Upper lobe of left lung (tissue), 6 donors: ENCODE results near the gene APH1B. TPM values are rescaled to one million over a fixed set of nuclear protein-coding genes. Genes with fewer than 3 reads are reported as not detected.
A peak's percentile ranks its signal among the peaks of the same experiment; 100 is the strongest.

Experiments
- ATAC-seq, 2 donors: fragments of 200-7000 bp; cut with Tn5 transposase; one replicate each; pipeline ENCODE4 v1.9.1; 2022; ENCODE audit warnings: mild to moderate bottlenecking in 2 of 2, moderate library complexity in 2 of 2; ENCODE audit not compliant: low FRiP score in 2 of 2
- DNase-seq, 2 donors: peaks; one replicate each; pipeline ENCODE4 v3.0.0-alpha.2; 2019 to 2020
- H3K27ac ChIP-seq, 4 donors: fragments of 200-600 bp; sonication (generic); one replicate each; pipeline ENCODE4 v1.5.1; 2016 to 2019
- H3K27me3 ChIP-seq, 4 donors: fragments of 200-600 bp; sonication (generic); one replicate each; pipeline ENCODE4 v1.5.1; 2017 to 2019
- H3K36me3 ChIP-seq, 4 donors: fragments of 200-600 bp; sonication (generic); one replicate each; pipeline ENCODE4 v1.5.1; 2016 to 2019
- H3K4me1 ChIP-seq, 4 donors: fragments of 200-600 bp; sonication (generic); one replicate each; pipeline ENCODE4 v1.5.1; 2018 to 2019
- H3K4me3 ChIP-seq, 4 donors: fragments of 200-600 bp; sonication (generic); one replicate each; pipeline ENCODE4 v1.5.1; 2017 to 2019; ENCODE audit warnings: mild to moderate bottlenecking in 2 of 4, moderate library complexity in 1 of 4
- H3K9me3 ChIP-seq, 4 donors: fragments of 200-600 bp; sonication (generic); one replicate each; pipeline ENCODE4 v1.5.1; 2018 to 2019
- EP300 ChIP-seq, 4 donors: sonication (generic); formaldehyde crosslinking; IDR thresholded peaks; one replicate each; pipeline ENCODE4 v1.5.1; 2017; ENCODE audit warnings: antibody characterized with exemption in 4 of 4, control low read depth in 2 of 4
- POLR2A ChIP-seq, 4 donors: fragments of 450-650 bp; IDR thresholded peaks; one replicate each; pipeline ENCODE4 v1.5.1; 2016 to 2017; ENCODE audit warnings: antibody characterized with exemption in 4 of 4, mild to moderate bottlenecking in 2 of 4
- POLR2AphosphoS5 ChIP-seq, 2 donors: sonication (generic); formaldehyde crosslinking; IDR thresholded peaks; one replicate each; pipeline ENCODE4 v1.5.1; 2017; ENCODE audit warnings: antibody characterized with exemption in 2 of 2
- WGBS, 2 donors: methylation state at CpG; one replicate each; pipeline ENCODE4 v1.1.5; 2017 to 2018; 5-methylcytosine and 5-hydroxymethylcytosine counted together
- total RNA-seq, 6 donors: library from RNA; depleted of rRNA in 4 of 6; stranded (reverse); fragments of >200 nt in 4 of 6; gene quantifications; one replicate each; pipeline versions ENCODE4 v1.1.0 to v1.2.1, GENCODE V29; 2016 to 2021
- TF ChIP-seq, protein P1 (sequence below), 6 experiments: fragments of 450-650 bp in 4 of 6; fragments of 200-600 bp in 2 of 6; sonication (generic) in 2 of 6; IDR thresholded peaks; one replicate each; pipeline ENCODE4 v1.5.1; 2016 to 2019; ENCODE audit warnings: antibody characterized with exemption in 6 of 6
- donor health status: DM: no; HTN: no; CAD: no; lungs with moderate emphysema.
- donor health status: DM: no; HTN: yes; CAD: no; lungs with severe emphysema.

APH1B gene
- total RNA-seq, 6 donors from 2014 or later: 4.9 to 28.9 (median 12.4) TPM

DNA sequence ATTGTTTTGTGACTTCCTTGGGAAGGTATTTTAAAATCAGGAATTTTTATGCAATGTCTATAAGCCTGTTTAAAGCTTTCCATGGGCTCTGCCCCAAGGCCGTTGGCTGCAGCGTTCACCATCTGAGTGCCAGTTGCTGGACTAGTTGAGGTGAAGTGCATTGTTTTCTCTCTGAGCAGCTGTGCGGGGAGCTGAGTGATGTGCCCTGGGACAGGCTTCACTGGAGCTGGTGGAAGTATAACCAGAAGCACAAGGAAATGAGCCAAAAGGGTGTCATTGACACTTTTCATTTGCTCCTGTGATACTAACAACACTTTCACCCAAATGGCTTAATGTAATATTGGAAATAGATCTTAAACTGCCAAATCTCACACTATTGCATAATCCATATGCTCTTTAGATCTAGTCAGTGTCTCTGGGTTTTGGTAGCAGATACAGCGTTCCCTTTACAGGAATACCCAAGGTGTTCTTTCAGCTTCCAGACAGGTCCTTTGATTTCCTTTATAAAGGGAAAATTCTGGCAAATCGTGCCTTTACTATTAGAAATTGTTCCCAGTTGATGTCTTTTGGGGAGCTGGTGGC is 29.2 kb downstream of the APH1B start:
- TF ChIP-seq POLR2A (IDR thresholded peaks at IDR 0.05): no peak
- TF ChIP-seq, protein P1, sequence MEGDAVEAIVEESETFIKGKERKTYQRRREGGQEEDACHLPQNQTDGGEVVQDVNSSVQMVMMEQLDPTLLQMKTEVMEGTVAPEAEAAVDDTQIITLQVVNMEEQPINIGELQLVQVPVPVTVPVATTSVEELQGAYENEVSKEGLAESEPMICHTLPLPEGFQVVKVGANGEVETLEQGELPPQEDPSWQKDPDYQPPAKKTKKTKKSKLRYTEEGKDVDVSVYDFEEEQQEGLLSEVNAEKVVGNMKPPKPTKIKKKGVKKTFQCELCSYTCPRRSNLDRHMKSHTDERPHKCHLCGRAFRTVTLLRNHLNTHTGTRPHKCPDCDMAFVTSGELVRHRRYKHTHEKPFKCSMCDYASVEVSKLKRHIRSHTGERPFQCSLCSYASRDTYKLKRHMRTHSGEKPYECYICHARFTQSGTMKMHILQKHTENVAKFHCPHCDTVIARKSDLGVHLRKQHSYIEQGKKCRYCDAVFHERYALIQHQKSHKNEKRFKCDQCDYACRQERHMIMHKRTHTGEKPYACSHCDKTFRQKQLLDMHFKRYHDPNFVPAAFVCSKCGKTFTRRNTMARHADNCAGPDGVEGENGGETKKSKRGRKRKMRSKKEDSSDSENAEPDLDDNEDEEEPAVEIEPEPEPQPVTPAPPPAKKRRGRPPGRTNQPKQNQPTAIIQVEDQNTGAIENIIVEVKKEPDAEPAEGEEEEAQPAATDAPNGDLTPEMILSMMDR (IDR thresholded peaks at IDR 0.05): no peak
- TF ChIP-seq EP300 (IDR thresholded peaks at IDR 0.05): no peak
- TF ChIP-seq POLR2AphosphoS5 (IDR thresholded peaks at IDR 0.05): no peak
- DNase-seq (no peak), ATAC-seq (no peak)
- Histone ChIP-seq H3K36me3 (peaks cover 3 to 44% (median 22%) of the 10 kb centered on the region in 4 donors), H3K9me3 (no peaks in the 10 kb centered on the region), H3K27ac (no peak overlapping the region), H3K4me3 (no peak overlapping the region), H3K4me1 (no peaks in the 10 kb centered on the region), H3K27me3 (no peaks in the 10 kb centered on the region)
- WGBS, 2 donors: 87 to 90% methylated on average over 5 of the region's 5 CpGs

DNA sequence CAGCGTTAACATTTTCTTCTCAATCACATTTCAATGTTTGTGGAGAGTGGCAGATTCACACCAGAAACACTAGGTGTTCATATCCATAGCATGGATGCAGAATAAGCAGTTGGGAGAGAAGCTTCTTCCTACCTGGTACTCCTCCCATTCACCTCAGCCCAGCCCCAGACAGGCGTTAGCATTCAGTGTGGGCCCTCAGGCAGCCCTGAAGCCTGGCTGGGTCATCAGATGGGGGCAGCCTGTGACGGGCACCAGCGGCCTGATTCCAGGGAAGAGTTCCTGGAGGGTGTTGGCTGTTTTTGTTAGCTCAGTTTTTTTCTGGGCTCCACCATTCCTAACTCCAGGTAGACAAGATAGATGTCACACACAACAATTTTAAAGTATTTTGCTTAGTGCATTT is 31.1 kb downstream of the APH1B start:
- TF ChIP-seq POLR2AphosphoS5 (IDR thresholded peaks at IDR 0.05): no peak
- TF ChIP-seq, protein P1 (IDR thresholded peaks at IDR 0.05): no peak
- TF ChIP-seq EP300 (IDR thresholded peaks at IDR 0.05): no peak
- TF ChIP-seq POLR2A (IDR thresholded peaks at IDR 0.05): no peak
- ATAC-seq (no peak), DNase-seq (peak in 1 of 2 donors; percentile 27)
- Histone ChIP-seq H3K9me3 (no peaks in the 10 kb centered on the region), H3K4me1 (no peaks in the 10 kb centered on the region), H3K4me3 (no peak overlapping the region), H3K36me3 (peaks cover 3 to 25% (median 11%) of the 10 kb centered on the region in 4 donors), H3K27me3 (no peaks in the 10 kb centered on the region), H3K27ac (no peak overlapping the region)
- WGBS, 2 donors: 90 to 95% methylated on average over 4 of the region's 4 CpGs

DNA sequence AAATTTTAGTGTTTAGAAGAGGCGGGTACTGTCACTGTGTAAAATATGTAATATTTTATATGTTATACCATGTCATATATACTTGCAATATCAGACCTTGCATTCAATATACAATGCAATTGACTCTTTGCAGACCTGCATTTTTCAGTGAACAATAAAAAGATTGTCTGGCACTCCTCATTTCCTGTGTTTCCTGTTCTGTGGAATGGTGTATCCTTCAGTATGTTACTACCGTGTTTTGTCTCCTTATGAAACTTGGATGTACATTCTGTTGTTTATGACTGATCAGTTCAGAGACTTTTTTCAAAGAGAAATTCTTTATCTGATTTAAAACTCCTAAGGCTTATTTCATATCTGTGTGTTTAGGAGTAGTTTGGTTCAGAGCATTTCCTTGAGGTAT is 31.5 kb downstream of the APH1B start:
- H3K27ac ChIP-seq: no peak overlapping the region
- ATAC-seq: no peak
- no peaks in the 10 kb centered on the region for H3K4me1 ChIP-seq
- H3K9me3 ChIP-seq: no peaks in the 10 kb centered on the region
- no peaks in the 10 kb centered on the region for H3K27me3 ChIP-seq
- WGBS, 2 donors: 79 to 81% methylated on average over 2 of the region's 2 CpGs
- no peak overlapping the region for H3K4me3 ChIP-seq
- H3K36me3 ChIP-seq: peaks cover 3 to 21% (median 9%) of the 10 kb centered on the region in 4 donors
- no peak for DNase-seq
- TF ChIP-seq POLR2AphosphoS5 (IDR thresholded peaks at IDR 0.05) (no peak), POLR2A (IDR thresholded peaks at IDR 0.05) (no peak), EP300 (IDR thresholded peaks at IDR 0.05) (no peak)
- TF ChIP-seq, protein P1 (IDR thresholded peaks at IDR 0.05): no peak

DNA sequence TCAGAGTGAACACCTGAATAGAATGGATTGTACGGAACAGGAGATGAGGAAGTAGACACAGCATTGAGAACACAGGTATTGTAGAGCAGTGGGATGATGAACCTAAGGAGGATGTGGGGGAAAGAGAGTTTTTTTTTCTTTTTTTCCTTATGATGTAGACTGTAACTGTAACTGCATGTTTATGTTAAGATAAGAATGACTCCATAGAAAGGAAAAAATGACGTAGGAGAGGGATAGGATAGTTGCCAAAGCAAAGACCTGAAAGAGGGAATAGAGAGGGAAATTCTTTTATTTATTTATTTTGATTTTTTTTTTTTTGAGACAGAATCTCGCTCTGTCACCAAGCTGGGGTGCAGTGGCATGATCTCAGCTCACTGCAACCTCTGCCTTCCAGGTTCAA is 33.2 kb downstream of the APH1B start:
- Histone ChIP-seq H3K27me3 (no peaks in the 10 kb centered on the region), H3K4me1 (no peaks in the 10 kb centered on the region), H3K4me3 (no peak overlapping the region), H3K9me3 (no peaks in the 10 kb centered on the region), H3K36me3 (peaks cover 0 to 12% (median 5%) of the 10 kb centered on the region in 4 donors), H3K27ac (no peak overlapping the region)
- TF ChIP-seq POLR2AphosphoS5 (IDR thresholded peaks at IDR 0.05): no peak
- no peak for ATAC-seq
- 85 to 91% methylated on average over 3 of the region's 3 CpGs for WGBS, 2 donors
- DNase-seq: no peak

DNA sequence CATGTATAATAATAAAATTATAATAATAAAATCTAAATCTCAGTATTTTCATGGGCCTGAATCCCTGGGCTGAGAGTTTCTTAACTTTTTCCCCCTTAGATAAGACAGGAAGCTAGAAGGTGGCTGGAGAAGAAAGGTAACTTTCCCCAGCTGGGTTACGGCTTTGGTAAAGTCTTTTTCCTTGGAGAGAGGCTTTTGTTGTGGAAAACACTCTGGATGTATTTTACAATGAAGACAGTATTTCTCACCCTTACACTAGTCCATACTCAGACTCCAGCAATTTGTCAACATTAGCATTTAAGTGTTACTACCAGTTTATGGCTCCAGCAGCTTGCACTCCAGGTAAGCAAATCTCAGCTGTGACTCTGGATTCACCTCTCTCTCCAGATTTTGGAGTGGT is 34.9 kb downstream of the APH1B start:
- WGBS, 2 donors: 89 to 96% methylated on average over 1 of the region's 1 CpG
- ATAC-seq (no peak), DNase-seq (no peak)
- Histone ChIP-seq H3K36me3 (no peaks in the 10 kb centered on the region), H3K27me3 (no peaks in the 10 kb centered on the region), H3K27ac (no peak overlapping the region), H3K9me3 (no peaks in the 10 kb centered on the region), H3K4me1 (no peaks in the 10 kb centered on the region), H3K4me3 (no peak overlapping the region)
- TF ChIP-seq EP300 (IDR thresholded peaks at IDR 0.05) (no peak), POLR2AphosphoS5 (IDR thresholded peaks at IDR 0.05) (no peak), POLR2A (IDR thresholded peaks at IDR 0.05) (no peak)
- TF ChIP-seq, protein P1 (IDR thresholded peaks at IDR 0.05): no peak
